ENCODE data around the gene JARID2.
"Not testable (repeated sequence)": the region's sequence is repeated elsewhere in the genome, so short reads cannot be mapped to it uniquely, and the experiment has no call there.

Gene JARID2

DNA sequence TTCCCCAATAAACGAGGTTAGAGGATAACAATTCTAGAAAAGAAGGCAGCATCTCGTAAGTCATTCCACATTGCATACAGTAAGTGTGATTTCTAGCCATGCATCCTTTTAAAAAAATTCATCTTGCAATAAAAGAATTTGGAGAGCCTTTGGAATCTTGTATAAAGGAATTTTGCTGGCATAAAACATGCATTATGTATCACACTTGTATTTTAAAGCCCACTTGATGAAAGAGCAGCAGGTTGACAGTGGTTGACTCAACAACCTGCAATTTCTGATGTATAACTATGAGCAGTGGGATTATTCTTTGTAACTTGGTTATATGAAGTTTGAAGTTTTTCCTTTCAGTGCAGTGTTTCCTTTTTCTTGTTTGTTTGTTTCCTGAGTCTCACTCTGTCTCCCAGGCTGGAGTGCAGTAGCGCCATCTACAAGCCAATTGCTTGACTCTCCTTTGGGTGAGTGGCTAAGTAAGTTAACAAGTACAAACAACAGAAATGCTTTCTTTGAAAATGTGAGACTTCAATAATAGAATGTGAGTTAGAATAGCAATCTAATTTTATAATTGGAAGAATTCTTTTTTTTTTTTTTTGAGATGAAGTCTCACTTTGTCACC is 39.9 kb downstream of the JARID2 start:
- no peak for DNase-seq (ENCODE audit: low read depth, low spot score)
- H3K27ac ChIP-seq, result peak overlapping the region; percentile 54

DNA sequence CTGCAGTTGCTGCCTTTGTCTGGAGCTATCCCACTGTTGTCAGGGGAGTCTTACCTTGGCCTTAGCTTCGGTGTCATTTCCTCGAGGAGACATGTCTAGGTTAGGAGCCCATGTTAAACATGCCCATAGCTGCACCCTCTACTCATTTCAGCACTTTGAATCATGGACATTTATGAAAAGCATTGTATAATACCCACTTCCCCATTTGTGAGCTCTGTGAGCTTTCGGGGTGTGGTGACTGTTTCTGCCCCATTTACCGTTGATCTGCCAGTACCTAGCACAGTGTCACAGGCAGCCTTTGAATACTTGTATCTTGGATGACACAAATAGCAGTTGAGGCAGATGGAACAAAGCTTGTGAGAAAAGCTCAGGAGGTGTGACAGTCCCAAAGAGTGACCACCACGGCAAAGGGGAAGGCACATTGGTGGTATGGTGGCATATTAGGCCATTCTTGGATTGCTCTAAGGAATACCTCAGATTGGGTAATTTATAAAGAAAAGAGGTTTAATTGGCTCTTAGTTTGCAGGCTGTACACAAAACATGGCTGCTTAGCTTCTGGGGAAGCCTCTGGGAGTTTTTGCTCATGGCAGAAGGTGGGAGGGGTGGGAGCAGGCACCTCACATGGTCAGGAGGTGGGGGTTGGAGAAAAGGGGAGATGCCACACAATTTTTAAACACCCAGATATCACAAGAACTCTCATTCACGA is 42.0 kb downstream of the JARID2 start:
- no peak overlapping the region for H3K27ac ChIP-seq
- DNase-seq (ENCODE audit: low read depth, low spot score), result no peak

DNA sequence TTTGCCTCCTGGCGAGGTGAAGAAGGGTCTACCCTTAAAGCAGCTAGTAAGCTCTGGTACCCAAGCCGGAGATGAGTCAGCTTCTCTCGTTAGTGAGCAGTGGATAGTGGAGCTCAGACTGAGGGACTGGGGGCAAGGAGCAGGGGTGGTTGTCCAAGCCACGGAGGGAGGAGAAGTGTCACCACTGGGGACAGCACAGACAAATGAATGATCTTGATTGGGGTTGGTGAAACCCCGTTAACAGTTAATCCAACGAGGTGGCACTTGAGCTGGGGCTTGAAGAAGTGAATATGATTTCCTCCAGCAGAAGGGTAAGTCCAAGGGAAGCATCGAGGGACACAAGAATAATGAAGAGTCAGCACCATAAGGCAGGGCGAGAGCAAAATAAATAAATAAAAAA is 43.0 kb downstream of the JARID2 start:
- H3K27ac ChIP-seq, result no peak overlapping the region
- no peak for DNase-seq (ENCODE audit: low read depth, low spot score)

DNA sequence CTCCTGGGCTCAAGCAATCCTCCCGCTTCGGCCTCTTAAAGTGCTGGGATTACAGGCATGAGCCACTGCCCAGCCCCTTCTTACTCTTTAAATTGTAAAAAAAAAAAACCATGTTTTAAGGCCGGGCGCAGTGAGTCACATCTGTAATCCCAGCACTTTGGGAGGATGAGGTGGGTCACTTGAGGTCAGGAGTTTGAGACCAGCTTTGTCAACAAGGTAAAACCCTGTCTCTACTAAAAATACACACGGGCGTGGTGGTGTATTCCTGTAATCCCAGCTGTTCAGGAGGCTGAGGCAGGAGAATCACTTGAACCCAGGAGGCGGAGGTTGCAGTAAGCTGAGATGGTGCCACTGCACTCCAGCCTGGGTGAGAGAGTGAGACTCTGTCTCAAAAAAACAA is 43.6 kb downstream of the JARID2 start:
- not testable (repeated sequence) for DNase-seq (ENCODE audit: low read depth, low spot score); H3K27ac ChIP-seq

DNA sequence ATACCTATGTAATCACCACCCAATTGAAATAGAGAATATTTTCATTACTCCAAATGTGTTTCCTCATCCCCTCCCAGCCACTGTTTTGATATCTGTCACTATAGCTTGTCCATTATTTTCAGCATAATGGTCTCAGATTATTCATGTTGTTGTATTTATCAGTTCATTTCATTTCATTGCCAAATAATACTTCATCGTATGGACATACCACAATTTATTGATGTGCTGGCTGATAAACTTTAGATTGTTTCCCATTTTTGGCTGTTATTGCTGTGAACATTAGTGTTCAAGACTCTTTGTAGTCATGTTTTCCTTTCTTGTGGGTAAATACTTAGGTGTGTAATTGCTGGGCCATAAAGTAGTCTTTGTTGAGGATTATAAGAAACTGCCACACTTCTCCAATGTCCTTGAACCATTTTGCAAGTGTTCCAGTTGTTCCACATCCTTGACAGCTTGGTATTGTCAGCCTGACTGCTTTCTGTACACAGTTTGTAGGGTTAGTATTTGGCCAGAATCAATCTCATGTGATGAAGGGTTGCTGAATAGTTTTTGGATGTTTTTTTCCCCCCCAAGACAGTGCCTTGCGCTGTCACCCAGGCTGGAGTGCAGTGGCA is 44.3 kb downstream of the JARID2 start:
- H3K27ac ChIP-seq, result no peak overlapping the region
- no peak for DNase-seq (ENCODE audit: low read depth, low spot score)

DNA sequence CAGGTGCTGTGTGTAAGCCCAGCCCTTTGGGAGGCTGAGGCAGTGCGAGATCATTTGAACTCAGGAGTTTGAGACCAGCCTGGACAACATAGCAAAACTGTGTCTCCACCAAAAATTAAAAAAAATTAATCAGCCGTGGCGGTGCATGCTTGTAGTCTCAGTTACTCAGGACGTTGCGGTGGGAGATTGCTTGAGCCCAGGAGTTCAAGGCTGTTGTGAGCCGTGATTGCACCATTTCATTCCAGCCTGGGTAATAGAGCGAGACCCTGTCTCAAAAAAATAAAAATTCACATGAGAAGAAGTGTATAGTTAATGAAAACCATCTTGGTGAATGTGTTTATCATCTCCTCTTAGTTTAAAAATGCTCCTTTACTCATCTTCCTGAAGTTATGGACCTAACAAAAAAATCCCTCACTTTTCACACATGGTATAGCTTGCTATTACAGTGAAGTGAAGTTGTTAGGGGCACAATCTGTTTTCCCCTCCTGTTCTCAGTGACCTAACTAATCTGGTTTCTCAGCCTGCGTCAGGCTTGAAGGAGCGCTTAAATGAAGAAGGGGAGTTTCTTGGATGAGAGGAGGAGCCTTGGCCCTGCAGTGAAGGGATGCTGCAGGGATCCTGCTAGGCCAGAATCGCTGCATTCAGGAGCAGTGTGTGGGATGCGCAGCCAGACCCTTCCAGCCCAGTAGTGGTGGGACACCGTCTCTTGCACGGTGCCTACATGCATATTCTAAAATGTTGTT is 45.3 kb downstream of the JARID2 start:
- no peak for DNase-seq (ENCODE audit: low read depth, low spot score)
- H3K27ac ChIP-seq, result no peak overlapping the region

DNA sequence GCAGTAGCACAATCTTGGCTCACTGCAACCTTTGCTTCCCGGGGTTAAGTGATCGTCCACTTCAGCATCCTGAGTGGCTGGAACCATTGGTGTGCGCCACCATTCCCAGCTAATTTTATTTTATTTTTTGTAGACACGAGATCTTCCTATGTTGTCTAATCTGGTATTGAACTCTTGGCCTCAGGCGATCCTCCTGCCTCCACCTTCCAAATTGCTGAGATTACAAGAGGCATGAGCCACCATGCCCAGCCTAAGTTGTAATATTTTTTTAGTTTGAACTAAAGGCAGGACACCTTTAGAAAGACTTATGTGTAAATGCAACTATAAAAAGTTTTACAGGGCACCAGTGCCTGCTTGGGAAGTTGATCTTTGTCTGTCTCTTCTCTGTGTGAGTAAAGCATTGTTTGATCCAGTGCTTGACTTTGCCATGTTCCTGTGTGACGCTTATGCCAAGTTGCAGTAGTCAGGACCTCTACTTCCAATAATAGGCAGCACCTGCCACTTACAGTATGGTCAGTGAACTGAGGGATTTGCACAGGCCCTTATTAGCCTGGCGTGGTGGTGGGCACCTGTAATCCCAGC is 46.9 kb downstream of the JARID2 start:
- DNase-seq (ENCODE audit: low read depth, low spot score), result no peak
- H3K27ac ChIP-seq, result no peak overlapping the region

DNA sequence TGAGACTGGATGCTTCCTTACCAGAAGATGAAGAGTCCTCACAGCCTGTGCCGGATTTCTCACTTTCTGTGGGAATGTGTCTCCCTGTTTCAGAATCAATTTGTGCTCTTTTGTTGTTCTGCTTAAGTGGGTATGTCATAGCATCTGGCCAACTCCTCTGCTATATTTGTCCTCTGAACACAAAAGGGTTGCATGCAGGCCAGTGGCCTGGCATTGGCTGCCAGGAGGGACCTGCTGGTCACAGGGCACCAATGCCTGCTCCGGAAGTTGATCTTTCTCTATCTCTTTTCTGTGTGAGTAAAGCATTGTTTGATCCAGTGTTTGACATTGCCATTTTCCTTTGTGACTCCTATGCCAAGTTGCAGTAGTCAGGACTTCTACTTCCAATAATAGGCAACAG is 47.8 kb downstream of the JARID2 start:
- DNase-seq (ENCODE audit: low read depth, low spot score), result no peak
- H3K27ac ChIP-seq, result no peak overlapping the region

DNA sequence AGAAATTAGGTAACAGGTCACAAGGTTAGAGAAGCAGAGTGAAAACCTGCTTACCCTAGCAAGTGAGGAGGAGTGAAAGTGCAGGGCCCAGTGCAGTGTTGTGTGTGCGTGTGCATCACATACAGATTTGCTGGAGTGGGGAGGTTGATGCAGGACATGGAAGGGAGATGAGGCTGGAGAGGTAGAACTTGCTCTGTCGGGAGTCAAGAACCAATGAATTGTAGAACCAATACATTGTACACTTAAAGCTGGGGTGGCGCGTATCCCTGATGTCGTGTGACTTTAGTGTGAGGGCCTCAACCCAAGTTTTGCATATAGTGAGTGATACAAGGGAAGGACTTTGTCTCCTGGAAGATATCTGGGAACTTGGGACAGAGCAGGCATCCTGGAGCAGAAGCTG is 48.6 kb downstream of the JARID2 start:
- no peak overlapping the region for H3K27ac ChIP-seq
- DNase-seq (ENCODE audit: low read depth, low spot score), result no peak

DNA sequence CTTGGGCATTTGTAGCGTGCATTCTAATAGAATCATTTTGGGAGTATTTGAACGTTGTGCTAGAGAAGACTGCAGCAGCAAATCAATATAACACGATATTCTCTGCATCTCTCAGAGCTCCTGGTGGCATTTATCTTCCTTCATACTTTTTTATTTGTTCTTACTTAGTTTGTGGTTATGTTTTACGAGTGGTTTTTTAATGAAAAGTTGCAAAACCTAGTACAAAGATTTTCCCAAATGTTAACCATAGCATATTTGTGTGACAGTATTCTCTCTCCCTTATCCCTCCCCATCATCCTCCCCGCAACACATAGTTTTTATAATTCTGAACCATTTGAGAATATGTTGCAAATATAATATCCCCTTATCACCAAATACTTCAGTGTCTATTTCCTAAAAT is 50.4 kb downstream of the JARID2 start:
- DNase-seq (ENCODE audit: low read depth, low spot score), result no peak
- no peak overlapping the region for H3K27ac ChIP-seq

DNA sequence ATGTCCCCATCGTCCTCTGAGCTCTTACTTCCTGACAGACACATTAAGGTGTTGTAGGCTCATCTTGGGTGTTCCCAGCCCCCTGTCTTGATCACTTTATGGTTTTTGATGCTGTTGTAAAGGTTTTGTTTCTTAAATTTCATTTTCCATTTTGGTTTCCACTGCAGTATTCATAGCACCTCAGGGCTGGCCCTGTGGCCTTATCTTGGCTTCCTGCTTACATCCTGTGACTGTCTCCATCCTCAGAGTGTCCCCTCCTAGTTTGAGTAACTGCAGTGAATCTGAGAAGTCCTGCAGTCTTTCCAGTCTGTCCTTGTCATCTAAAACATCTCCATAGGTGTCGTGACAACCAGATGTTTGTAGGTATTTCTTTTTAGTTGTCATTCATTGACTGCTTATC is 50.9 kb downstream of the JARID2 start:
- H3K27ac ChIP-seq, result no peak overlapping the region
- DNase-seq (ENCODE audit: low read depth, low spot score), result no peak

DNA sequence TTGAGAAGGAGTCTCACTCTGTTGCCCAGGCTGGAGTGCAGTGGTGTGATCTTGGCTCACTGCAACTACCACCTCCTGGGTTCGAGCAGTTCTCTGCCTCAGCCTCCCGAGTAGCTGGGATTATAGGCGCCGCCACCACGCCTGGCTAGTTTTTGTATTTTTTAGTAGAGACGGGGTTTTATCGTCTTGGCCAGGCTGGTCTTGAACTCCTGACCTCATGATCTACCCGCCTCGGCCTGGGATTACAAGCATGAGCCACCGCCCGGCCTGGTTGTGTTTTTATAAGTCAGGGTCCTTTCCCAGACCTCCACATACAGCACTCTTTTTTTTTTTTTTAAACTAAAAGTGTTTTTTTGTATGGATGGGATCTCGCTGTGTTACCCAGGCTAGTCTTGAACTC is 51.3 kb downstream of the JARID2 start:
- not testable (repeated sequence) for DNase-seq (ENCODE audit: low read depth, low spot score); H3K27ac ChIP-seq

DNA sequence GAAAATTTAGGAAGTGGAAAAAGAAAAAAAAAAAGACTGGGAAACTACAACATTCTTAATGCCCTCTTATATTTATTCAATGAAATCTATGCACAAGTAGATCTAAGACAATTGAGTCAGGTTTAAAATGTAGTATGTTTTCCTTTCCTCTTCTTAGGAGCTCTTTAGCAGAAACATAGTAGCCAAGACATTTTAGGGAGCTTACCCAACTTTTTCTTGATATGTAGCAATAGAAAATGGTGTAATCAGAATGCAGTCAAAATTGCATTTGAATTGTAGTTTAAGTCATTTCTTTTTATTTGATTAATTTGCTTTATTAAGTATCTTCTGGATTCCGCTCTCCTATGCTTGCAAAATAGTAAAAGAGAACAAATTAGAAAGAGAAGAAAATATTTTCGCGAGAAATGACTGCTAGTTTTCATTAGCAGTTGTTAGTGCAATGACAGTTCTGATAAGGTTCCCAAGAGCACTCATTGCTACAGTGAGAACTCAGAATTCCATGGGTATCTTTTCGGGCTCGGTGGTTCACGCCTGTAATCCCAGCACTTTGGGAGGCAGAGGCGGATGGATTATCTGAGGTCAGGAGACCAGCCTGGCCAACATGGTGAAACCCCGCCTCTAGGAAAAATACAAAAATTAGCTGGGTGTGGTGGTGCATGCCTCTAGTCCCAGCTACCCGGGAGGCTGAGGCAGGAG is 52.2 kb downstream of the JARID2 start:
- no peak overlapping the region for H3K27ac ChIP-seq
- no peak for DNase-seq (ENCODE audit: low read depth, low spot score)

DNA sequence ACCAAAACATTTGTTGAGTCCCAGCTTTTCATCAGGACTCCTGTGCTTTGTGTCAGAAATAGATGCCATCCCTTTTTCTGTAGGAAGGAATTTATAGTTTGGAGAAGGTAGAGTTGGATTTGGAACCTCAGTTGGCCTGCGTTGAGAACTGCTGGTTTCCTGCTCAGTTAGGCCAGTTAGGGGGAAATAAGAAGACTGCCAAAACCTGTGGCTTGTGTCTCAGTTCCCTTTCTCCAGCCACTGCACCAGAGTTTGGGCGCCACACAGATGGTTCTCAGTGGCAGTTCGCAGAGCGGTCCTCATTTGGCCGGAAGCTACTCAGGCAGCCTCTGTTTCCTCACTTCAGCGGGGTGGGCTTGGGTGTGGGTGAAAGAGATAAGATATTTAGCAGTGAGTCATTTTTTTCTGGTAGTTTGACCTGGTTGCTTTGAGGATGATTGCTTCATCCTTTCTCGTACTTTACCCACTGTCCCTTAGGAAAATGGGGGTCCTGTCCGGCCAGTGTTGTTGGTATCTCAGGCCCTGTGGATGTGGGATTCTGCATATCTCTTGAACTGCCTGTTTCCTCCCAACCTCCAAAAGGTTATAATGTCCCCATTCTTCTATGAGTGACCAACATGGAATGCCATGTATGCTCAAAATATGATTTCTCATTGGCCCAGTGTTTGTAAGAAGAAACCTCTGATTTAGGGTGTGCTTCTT is 53.7 kb downstream of the JARID2 start:
- no peak overlapping the region for H3K27ac ChIP-seq
- no peak for DNase-seq (ENCODE audit: low read depth, low spot score)

DNA sequence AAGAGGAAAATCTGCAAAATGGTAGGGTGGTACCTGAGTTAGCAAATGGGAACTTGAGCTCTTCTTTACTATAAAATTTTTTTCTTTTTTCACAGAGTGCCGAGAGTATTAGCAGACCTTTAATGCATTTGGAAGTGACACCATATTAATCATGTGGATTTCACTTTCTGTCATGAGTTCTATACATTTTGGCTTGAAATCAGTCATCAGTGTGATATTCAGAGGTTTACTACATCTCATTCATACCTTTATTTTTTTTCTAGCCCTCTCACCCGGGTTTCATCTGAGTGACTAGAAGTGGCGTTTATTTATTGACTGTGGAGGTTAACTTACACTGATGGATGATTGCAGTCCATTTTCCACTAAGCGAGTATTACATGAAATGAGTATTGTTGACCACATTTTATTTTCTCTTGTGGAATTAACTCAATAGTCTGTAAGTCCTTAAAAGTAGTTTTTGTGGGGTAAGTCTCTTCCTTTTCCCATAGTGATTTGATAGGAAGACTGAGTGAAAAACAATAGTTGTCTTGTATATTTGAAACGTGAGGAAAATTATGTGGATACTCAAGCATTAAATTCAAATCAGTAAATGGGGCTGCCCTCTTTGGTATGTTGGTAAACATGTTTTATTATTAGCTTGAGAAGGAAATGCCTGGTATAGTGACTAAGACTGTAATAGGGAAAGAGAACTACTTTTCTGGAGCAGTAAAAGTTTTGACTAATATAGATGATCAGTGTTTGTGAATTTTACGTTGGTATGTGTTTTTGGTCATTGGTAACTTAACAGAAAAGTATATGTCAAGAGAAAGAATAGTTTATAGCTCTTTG is 55.5 kb downstream of the JARID2 start:
- no peak for DNase-seq (ENCODE audit: low read depth, low spot score)
- H3K27ac ChIP-seq, result no peak overlapping the region

DNA sequence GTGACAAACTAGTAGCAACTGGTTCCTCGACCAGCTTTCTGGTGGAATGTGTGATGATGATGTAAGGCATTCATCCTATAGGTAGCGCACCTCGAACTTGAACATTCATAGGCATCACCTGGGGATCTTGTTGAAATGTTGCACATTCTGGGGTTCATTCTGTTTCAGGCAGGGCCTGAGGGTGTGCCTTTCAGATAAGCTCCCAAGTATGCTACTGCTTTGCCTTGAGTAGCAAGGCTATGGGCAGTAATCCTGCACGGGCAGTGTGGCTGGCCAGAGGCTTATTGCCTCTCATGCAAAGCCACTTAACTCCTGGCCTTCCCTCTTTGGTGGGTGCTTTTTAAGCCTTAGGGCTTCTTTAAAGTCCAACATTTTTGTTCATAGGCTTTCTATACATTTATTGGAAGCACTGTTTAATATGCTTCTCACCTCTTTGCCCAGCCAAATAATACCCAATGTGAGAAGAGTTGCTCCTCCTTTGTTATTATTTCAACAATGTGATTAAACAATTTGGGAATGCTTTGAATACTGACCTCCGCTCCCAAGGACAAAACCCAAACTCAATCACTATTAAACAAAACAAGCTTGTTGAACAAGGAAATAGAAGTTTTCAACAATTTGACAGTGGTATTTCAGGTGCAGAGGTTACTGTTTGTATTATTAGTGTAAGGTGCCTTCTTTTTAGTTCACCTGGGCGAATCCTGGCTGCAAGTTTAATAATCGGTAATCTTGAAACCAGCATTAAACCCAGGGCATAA is 57.5 kb downstream of the JARID2 start:
- no peak for DNase-seq (ENCODE audit: low read depth, low spot score)
- H3K27ac ChIP-seq, result no peak overlapping the region

DNA sequence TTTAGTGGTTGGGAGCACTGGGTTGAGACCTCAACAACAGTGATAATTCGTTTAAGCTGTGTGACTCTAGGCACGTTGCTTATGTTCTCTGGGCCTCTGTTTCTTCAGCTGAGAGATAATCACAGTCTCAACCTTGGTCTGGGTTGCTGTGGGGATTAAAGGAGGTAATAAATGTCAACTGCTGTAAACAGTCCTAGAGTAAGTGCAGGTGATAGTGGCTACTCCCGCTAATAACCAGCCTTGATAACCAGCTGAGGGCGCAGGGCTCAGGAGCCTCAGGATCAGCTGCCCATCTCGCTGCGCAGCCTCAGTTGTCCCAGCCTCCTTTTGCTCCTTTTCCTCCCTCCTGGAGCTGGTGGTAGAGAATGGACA is 58.0 kb downstream of the JARID2 start:
- H3K27ac ChIP-seq, result no peak overlapping the region
- no peak for DNase-seq (ENCODE audit: low read depth, low spot score)

DNA sequence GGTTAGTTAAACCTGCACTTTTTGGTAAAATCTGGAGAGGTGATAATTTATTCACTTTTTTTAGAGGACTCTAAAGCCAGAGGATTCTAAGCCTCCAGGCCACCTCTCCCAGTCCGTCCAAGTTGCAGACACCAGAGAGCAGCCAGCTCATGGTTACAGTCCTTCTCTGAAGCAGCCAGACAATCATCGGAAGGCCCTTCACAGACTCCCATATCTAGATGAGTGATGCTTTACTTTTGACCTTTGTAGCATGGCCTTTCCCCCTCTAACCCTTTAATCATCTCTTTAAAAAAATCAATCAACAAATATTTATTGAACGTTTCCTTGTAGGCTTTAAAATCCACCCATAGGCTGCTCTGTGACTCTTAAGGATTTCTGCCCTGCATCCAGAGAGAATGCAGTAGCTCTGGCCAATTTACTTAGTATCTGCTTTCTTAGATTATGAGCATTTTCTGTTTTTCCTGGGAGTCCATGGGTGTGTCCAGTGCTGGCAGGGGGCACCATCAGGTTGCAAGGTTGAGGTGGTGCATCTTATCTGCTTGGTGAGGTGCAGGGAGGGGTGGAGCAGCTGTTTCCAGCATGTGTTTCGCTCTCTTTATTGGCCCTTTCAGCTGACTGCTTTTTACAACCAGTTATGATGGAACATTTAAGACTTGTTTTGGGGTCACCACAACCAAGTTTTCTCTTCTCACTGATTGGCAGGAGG is 58.6 kb downstream of the JARID2 start:
- no peak for DNase-seq (ENCODE audit: low read depth, low spot score)
- H3K27ac ChIP-seq, result no peak overlapping the region
